Neural progenitor cell (in vitro differentiated cells): Measurements from ENCODE around the gene GNL2.

ENCODE experiments used
- CTCF ChIP-seq: fragments of 200-600 bp; sonication (generic); IDR thresholded peaks from 2 replicates; pipeline ENCODE4 v1.5.1; 2017; ENCODE audit warnings: antibody characterized with exemption, mild to moderate bottlenecking
- EZH2 ChIP-seq: fragments of 200-600 bp; sonication (generic); IDR thresholded peaks from 2 replicates; pipeline ENCODE4 v1.6.1; 2017; ENCODE audit warnings: antibody characterized with exemption, mild to moderate bottlenecking, moderate library complexity

GRCh38 chr1:37562984-37563383 lies 32.8 kb downstream of the GNL2 start:
- TF ChIP-seq CTCF (no peak), EZH2 (no peak)
